GM20000 (cell line): Measurements from ENCODE around the gene STYK1.
"Not testable (repeated sequence)": the region's sequence is repeated elsewhere in the genome, so short reads cannot be mapped to it uniquely, and the experiment has no call there.

Experiments
- DNase-seq: peaks from one replicate; pipeline ENCODE4 v3.0.0; 2012; ENCODE audit warnings: low spot score
- CTCF ChIP-seq: IDR thresholded peaks from 2 replicates; pipeline ENCODE4 v1.5.1; 2012; ENCODE audit warnings: mild to moderate bottlenecking, control low read depth; ENCODE audit errors: extremely low read depth, missing control alignments

STYK1 gene

DNA sequence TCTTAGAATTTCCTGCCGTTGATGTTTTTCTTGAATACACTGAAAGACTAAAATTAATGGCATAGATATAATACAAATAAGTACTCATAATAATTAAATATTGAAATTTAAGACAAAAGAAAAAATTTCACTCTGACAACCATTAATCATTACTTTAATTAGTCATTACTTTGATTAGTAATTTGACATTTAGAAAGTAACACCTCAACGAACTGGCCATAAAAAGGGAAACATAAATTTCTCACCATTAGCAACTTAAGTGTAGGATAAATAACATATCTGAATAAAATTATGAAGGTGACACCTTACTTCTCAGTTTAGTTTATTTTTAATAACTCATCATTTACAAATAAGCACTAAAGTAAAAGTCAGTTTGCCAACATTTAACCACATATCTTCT is 78.0 kb downstream of the STYK1 start:
- no peak for DNase-seq
- no peak for TF ChIP-seq CTCF

GRCh38 chr12:10590966-10591365 is 82.9 kb downstream of the STYK1 start:
- no peak for TF ChIP-seq CTCF
- no peak for DNase-seq

DNA sequence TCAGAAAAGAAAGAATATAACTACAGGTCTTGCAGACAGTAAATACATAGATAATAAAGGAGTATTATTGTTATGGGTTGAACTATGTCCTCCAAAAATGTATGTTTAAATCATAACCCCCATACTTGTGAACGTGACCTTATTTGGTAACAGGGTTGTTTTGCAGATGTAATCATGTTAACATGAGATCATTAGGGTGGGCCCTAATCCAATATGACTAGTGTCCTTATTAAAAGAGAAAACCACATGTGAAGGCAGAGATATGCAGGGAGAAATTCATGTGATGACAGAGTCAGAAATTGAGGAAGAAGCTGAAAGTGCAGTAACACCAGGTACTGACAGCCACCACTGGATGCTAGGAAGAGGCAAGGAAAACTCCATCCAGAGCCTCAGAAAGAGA is 89.4 kb downstream of the STYK1 start:
- TF ChIP-seq CTCF, result no peak
- DNase-seq, result no peak

GRCh38 chr12:10582704-10583103 is 91.1 kb downstream of the STYK1 start:
- no peak for TF ChIP-seq CTCF
- no peak for DNase-seq

GRCh38 chr12:10582133-10582532 is 91.7 kb downstream of the STYK1 start:
- DNase-seq, result not testable (repeated sequence)

DNA sequence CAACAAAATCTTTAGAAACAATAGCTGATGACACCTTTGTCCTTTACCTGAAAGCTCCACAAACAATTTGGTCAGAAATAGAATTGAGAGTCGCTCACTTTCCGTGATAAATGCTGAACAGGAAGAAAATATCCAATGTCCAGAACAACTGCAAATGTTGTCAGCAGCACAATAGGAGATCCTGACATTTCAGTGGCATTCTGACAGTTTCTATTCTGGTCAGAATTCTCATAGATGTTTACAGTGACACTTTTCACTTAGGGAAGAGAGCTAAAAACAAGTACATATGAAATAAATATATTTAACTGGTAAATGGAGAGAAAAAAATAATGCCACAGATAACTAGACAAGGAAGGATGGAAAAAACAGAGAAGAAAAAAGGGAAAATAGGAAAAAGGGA is 99.5 kb downstream of the STYK1 start:
- no peak for TF ChIP-seq CTCF

GRCh38 chr12:10572021-10572490 is 101.8 kb downstream of the STYK1 start:
- DNase-seq, result not testable (repeated sequence)

More for the DNA sequence above, 99.5 kb downstream of the STYK1 start:
- no peak for DNase-seq

GRCh38 chr12:10571141-10571540 is 102.7 kb downstream of the STYK1 start:
- TF ChIP-seq CTCF, result no peak
- no peak for DNase-seq
